ENCODE measurements around the gene UGT1A9.

- TF ChIP-seq REST (IDR thresholded peaks at IDR 0.05; ENCODE audit: unreplicated experiment): no peak
- no peak for TF ChIP-seq POLR2AphosphoS5 (IDR thresholded peaks at IDR 0.05; ENCODE audit: low read depth)
- no peak for TF ChIP-seq EZH2 (IDR thresholded peaks at IDR 0.05; ENCODE audit: low read depth, unreplicated experiment)
Observed at GRCh38 chr2:233821709-233822100, 150.0 kb downstream of the UGT1A9 start.

Data from GM23338 (cell line).